ENCODE data around the gene RSPO4.
"Not testable (repeated sequence)": the region's sequence is repeated elsewhere in the genome, so short reads cannot be mapped to it uniquely, and the experiment has no call there.

The RSPO4 gene

DNA sequence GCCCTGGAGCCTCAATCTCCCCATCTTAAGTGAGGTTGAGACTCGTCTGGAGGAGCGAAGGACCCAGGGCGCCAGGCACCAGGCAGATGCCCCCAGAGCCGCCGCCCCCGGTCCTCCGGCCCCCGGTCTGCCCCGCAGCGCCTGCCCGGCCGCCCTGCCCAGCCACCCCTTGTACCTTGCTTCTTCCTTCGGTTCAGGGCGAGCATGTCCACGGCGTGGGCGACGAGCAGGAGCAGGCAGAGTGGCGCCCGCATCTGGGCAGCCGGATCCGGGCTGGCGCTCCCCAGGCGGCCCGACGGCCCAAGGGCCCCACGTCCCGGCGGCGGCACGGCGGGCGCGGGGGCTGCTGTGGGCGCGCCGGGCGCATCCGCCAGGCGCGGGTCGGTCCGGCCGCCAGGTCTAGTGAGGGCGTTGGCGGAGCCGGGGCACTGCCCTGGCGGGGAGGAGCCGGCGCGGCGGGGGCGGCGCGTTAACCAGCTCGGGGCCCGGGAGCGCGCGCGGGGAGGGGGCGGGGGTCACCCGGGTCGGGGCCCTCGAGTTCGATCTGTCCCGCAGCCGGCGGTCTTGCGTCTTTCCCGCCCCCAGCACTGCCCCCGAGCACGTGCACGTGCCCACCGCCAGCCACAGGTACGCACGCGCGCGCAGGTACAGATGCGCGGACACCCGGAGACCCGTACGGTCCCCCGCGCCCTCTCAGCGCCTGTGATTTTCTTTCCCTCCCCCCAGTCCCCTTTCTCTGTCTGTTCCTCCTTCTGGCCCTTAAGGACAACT, at the start of gene RSPO4:
Gene RSPO4, minus strand, starts transcription at position 401 of the 771 bp plus-strand sequence. Its CDS starts 147 bp downstream, at position 254.
- Mint-ChIP-seq H3K27ac (no peak within 1 kb of the TSS), H3K4me3 (peak within 1 kb of the TSS; percentile 11), H3K9me3 (no peaks in the 10 kb centered on the region), H3K27me3 (peaks cover 79% of the 10 kb centered on the region), H3K36me3 (no peaks in the 10 kb centered on the region), H3K4me1 (peaks cover 7% of the 10 kb centered on the region)
- CTCF ChIA-PET, result no interaction called here
- no peak for DNase-seq

- Mint-ChIP-seq H3K9me3 (no peaks in the 10 kb centered on the region), H3K4me3 (no peak overlapping the region), H3K27me3 (no peaks in the 10 kb centered on the region), H3K4me1 (no peaks in the 10 kb centered on the region), H3K27ac (no peak overlapping the region), H3K36me3 (no peaks in the 10 kb centered on the region)
- CTCF ChIA-PET, result no interaction called here
- DNase-seq, result no peak
Measured at GRCh38 chr20:1050440-1050839, 48.3 kb upstream of the RSPO4 start.

DNA sequence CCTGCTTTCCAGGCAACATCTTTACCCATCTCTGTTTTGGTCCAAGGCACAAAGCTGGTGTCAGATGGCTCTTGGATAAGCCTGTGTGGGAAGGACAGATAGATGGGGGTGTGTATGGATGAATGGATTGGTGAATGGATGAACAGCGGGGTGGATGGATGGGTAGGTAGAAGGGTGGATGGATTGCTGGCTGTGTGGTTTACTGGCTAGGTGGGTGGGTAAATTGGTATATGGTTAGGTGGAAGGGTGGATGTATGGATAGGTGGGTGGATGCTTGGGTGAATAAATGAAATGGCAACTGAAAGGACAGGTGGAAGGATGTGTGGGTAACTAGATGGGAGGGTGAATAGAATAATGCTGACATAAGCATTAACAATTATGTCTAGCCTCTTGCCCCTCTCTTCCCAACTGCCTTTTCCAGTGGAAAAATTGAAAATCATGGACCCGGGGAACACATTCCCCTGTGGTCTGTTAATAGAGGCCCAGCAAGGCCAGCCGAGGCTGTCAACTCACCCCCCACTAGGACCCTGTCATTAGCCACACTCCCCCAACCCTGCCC, 43.8 kb upstream of the RSPO4 start:
- DNase-seq, result no peak
- Mint-ChIP-seq H3K27me3 (no peaks in the 10 kb centered on the region), H3K27ac (no peak overlapping the region)

DNA sequence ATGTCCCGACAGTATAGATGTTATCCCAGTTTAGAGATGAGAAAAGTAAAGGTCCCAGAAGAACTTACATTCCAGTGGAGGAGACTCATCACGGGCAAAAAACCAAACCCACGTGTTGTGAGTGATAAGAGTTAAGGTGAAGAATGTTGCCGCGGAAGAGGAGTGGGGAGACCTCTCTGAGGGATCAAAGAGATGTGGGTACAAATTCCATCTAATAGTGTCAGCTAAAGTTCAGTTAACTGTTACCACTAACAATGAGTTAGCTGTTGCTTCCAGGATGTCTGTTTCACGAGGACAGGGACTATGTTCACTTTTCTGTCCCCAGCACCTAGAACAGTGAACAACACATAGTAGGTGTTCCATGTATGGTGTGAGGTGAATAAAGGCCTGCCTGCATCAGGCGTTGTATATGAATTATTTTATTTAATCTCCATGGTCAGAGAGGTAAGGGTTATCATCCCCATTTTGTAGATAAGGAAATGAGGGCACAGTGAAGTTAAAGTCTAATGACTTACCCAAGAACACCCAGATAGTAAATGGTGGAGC, 39.8 kb upstream of the RSPO4 start:
- DNase-seq, result no peak

More for the DNA sequence above, 43.8 kb upstream of the RSPO4 start:
- CTCF ChIA-PET, result no interaction called here
- Mint-ChIP-seq H3K36me3 (no peaks in the 10 kb centered on the region), H3K9me3 (no peaks in the 10 kb centered on the region), H3K4me1 (no peaks in the 10 kb centered on the region), H3K4me3 (no peak overlapping the region)

DNA sequence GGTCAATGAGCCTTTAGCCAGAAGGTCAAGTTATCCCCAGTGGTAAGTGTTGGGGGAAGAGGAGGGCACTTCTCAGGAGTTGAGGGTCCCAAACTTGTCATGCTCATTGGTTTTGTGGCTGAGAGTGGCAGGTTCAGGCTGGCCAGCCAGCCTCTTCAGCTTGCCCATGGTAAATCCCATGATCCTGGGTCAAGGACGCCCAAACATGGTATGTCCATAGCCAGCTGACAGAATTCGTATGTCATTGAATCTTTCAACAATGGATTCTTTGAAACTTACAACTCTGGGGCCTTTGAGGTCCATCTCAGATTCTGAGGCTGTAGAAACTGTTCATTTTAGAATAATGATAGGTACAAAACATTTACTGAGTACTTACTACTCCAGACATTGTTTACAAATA, 36.1 kb upstream of the RSPO4 start:
- CTCF ChIA-PET, result no interaction called here
- Mint-ChIP-seq H3K4me1 (no peaks in the 10 kb centered on the region), H3K27me3 (peaks cover 19% of the 10 kb centered on the region), H3K4me3 (no peak overlapping the region), H3K27ac (no peak overlapping the region), H3K36me3 (no peaks in the 10 kb centered on the region), H3K9me3 (no peaks in the 10 kb centered on the region)
- DNase-seq, result no peak

More for the DNA sequence above, 39.8 kb upstream of the RSPO4 start:
- Mint-ChIP-seq H3K36me3 (no peaks in the 10 kb centered on the region), H3K9me3 (no peaks in the 10 kb centered on the region), H3K27me3 (no peaks in the 10 kb centered on the region), H3K27ac (no peak overlapping the region), H3K4me1 (no peaks in the 10 kb centered on the region), H3K4me3 (no peak overlapping the region)
- CTCF ChIA-PET, result no interaction called here

DNA sequence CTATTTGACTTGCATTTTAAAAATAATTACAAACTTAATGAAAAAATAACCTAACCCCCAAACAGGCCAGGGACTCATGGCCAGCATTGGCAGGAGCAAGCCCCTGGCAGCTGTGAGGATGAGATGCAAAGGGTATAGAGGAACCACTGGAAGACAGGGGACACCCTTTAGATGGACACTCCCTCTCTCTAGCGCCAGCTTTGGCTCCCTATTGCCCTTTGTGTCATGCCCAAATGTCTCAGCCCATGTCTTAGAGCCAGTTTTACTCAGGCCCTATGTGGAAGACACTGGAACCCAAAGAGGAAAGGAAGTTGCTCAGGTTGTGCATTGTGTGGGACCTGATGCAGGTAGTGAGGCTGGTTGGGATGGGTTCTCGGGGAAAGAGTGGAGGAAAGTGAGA, 34.9 kb upstream of the RSPO4 start:
- CTCF ChIA-PET, result no interaction called here

DNA sequence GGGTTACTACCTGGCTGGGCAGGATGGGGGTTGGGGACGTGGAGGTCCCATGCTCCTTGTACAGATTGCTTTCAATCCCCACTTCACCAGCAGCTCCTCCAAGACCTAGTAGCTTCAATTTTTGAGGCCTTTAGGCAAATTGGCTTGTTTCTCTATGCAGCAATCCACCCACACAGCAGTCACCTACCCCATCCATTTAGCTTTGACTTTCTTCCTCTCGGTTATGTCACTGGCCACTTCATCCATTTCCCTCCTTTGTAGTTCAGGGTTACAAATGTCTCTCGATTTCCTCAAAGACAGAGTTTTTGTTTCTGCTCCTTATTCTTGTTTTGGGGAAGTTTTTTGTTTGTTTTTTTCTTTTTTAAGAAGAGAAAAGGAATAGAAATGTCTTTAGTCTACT, 33.4 kb upstream of the RSPO4 start:
- H3K4me1 Mint-ChIP-seq, result no peaks in the 10 kb centered on the region
- H3K36me3 Mint-ChIP-seq, result no peaks in the 10 kb centered on the region
- H3K27ac Mint-ChIP-seq, result no peak overlapping the region
- CTCF ChIA-PET, result no interaction called here
- no peak overlapping the region for H3K4me3 Mint-ChIP-seq
- no peak for DNase-seq
- H3K9me3 Mint-ChIP-seq, result no peaks in the 10 kb centered on the region
- H3K27me3 Mint-ChIP-seq, result peaks cover 19% of the 10 kb centered on the region

More for the DNA sequence above, 34.9 kb upstream of the RSPO4 start:
- no peaks in the 10 kb centered on the region for H3K9me3 Mint-ChIP-seq
- peaks cover 19% of the 10 kb centered on the region for H3K27me3 Mint-ChIP-seq
- no peak for DNase-seq
- H3K27ac Mint-ChIP-seq, result no peak overlapping the region
- H3K36me3 Mint-ChIP-seq, result no peaks in the 10 kb centered on the region
- no peaks in the 10 kb centered on the region for H3K4me1 Mint-ChIP-seq
- H3K4me3 Mint-ChIP-seq, result no peak overlapping the region

- DNase-seq, result no peak
- H3K9me3 Mint-ChIP-seq, result no peaks in the 10 kb centered on the region
- H3K27me3 Mint-ChIP-seq, result peaks cover 19% of the 10 kb centered on the region
- H3K27ac Mint-ChIP-seq, result no peak overlapping the region
- no peak overlapping the region for H3K4me3 Mint-ChIP-seq
- H3K4me1 Mint-ChIP-seq, result no peaks in the 10 kb centered on the region
- CTCF ChIA-PET, result no interaction called here
- no peaks in the 10 kb centered on the region for H3K36me3 Mint-ChIP-seq
Measured at GRCh38 chr20:1034415-1034789, 32.3 kb upstream of the RSPO4 start.

DNA sequence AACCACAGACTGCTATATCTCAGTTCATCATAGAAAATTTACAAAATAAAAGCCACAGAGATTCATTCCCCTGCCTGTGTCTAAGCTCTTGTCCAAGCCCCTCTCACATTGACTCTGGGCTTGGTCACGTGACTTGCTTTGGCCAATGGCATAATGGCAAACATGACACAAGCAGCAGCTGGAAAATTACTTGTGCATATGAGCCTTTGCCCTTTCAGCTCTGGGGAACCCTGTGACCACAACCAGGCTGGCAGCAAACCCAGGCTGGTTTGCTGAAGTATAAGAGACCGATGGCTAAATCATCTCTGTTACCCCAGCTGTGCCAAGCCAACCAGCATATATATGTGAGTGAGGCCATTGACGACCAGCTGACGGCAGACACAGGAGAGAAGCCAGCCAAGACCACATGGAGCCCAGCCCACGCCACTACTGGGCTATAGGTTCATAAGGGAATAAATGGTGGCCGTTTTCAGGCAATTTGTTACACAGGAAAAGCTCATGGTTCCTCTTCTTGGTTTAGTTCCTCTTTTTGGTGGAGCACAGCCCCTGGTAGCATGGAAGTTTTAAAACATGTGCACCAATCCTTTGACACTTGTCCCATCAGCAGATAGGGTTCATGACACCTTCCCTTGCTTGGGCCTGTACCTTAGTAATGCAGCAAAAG, 31.8 kb upstream of the RSPO4 start:
- no peak for DNase-seq
- peaks cover 19% of the 10 kb centered on the region for H3K27me3 Mint-ChIP-seq
- H3K4me3 Mint-ChIP-seq, result no peak overlapping the region
- no peaks in the 10 kb centered on the region for H3K9me3 Mint-ChIP-seq
- CTCF ChIA-PET, result interaction anchor here (0.6 kb wide), 1 partner anchor 65 kb away, joined by 3 read pairs; no protein-coding TSS in a partner anchor
- H3K27ac Mint-ChIP-seq, result no peak overlapping the region
- H3K36me3 Mint-ChIP-seq, result no peaks in the 10 kb centered on the region
- no peaks in the 10 kb centered on the region for H3K4me1 Mint-ChIP-seq

DNA sequence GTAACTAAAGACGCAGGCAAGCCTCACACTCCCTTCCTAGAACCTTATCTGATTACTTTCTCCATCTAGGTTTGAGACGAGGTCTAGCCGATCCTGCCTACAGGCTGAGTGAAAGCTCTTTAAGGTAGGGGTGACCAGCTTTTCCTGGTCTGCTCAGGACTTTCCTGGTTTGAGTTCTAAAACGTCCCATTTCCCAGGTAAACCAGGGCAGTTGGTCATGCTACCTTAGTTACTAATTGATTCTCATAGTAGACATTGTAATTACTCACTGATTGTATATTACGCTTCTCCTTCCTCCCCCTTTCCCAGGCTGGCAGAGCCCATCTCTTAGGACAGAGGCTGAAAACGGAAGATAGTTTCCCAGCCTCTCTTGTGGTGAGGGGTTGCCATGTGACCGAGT, 27.9 kb upstream of the RSPO4 start:
- Mint-ChIP-seq H3K27ac (no peak overlapping the region), H3K27me3 (peaks cover 17% of the 10 kb centered on the region), H3K4me3 (no peak overlapping the region), H3K9me3 (no peaks in the 10 kb centered on the region), H3K4me1 (no peaks in the 10 kb centered on the region), H3K36me3 (no peaks in the 10 kb centered on the region)
- no peak for DNase-seq
- CTCF ChIA-PET, result no interaction called here

- CTCF ChIA-PET, H3K27ac Mint-ChIP-seq, H3K9me3 Mint-ChIP-seq, H3K4me3 Mint-ChIP-seq, H3K4me1 Mint-ChIP-seq, H3K27me3 Mint-ChIP-seq, H3K36me3 Mint-ChIP-seq, DNase-seq: not testable (repeated sequence)
Measured at GRCh38 chr20:1026214-1026613, 24.1 kb upstream of the RSPO4 start.

GRCh38 chr20:1022871-1023270, 20.8 kb upstream of the RSPO4 start:
- CTCF ChIA-PET, result no interaction called here
- H3K4me3 Mint-ChIP-seq, result no peak overlapping the region
- H3K36me3 Mint-ChIP-seq, result no peaks in the 10 kb centered on the region
- no peak overlapping the region for H3K27ac Mint-ChIP-seq
- no peaks in the 10 kb centered on the region for H3K9me3 Mint-ChIP-seq
- no peaks in the 10 kb centered on the region for H3K4me1 Mint-ChIP-seq
- H3K27me3 Mint-ChIP-seq, result peaks cover 2% of the 10 kb centered on the region
- no peak for DNase-seq

DNA sequence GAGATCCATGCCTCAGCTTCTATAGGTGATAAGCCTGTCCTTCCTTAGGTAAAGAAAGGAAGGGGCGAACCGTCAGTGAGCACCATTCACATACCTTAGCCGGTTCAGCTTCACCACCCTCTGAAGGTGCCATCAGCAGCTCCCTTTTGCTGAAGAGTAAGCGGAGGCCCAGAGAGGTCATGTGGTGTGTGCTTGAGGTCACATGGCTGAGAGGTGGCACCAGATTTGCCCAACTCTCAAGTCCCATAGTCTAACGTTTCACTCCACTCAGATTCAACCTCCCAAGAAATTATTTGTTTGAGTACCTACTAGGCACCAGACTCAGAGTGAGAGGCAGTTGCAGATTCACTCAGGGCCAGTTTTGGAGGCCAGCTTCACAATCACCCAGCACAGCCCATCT, 18.5 kb upstream of the RSPO4 start:
- H3K27ac Mint-ChIP-seq, result no peak overlapping the region
- no peaks in the 10 kb centered on the region for H3K9me3 Mint-ChIP-seq
- H3K4me1 Mint-ChIP-seq, result no peaks in the 10 kb centered on the region
- H3K4me3 Mint-ChIP-seq, result no peak overlapping the region
- no peaks in the 10 kb centered on the region for H3K36me3 Mint-ChIP-seq
- DNase-seq, result no peak
- CTCF ChIA-PET, result no interaction called here
- no peaks in the 10 kb centered on the region for H3K27me3 Mint-ChIP-seq

- Mint-ChIP-seq H3K4me1 (no peaks in the 10 kb centered on the region), H3K9me3 (no peaks in the 10 kb centered on the region), H3K4me3 (no peak overlapping the region), H3K27ac (no peak overlapping the region), H3K27me3 (no peaks in the 10 kb centered on the region), H3K36me3 (no peaks in the 10 kb centered on the region)
- CTCF ChIA-PET, result no interaction called here
- DNase-seq, result no peak
Measured at GRCh38 chr20:1019344-1019743, 17.2 kb upstream of the RSPO4 start.

- Mint-ChIP-seq H3K4me1 (no peaks in the 10 kb centered on the region), H3K27ac (no peak overlapping the region)
- CTCF ChIA-PET, result no interaction called here
Measured at GRCh38 chr20:1017677-1018076, 15.6 kb upstream of the RSPO4 start.

More at GRCh38 chr20:1017677-1018076, 15.6 kb upstream of the RSPO4 start:
- peaks cover 4% of the 10 kb centered on the region for H3K27me3 Mint-ChIP-seq
- no peak overlapping the region for H3K4me3 Mint-ChIP-seq
- H3K9me3 Mint-ChIP-seq, result no peaks in the 10 kb centered on the region
- H3K36me3 Mint-ChIP-seq, result no peaks in the 10 kb centered on the region
- DNase-seq, result no peak
